Prostate gland (tissue), 2 donors: ENCODE data around the gene SPSB4.

Experiments used
- POLR2A ChIP-seq: fragments of 450-650 bp; IDR thresholded peaks from one replicate; pipeline ENCODE4 v1.6.1; 2016; ENCODE audit warnings: antibody characterized with exemption, mild to moderate bottlenecking
- TF ChIP-seq, protein P1 (sequence below), 4 experiments: fragments of 200-600 bp in 2 of 4; fragments of 450-650 bp in 2 of 4; sonication (generic) in 2 of 4; IDR thresholded peaks; 1 replicate in 3 of 4; 2 replicates in 1 of 4; pipeline ENCODE4 v1.5.1; 2016 to 2019; ENCODE audit warnings: antibody characterized with exemption in 4 of 4, mild to moderate bottlenecking in 2 of 4, moderate library complexity in 2 of 4

DNA sequence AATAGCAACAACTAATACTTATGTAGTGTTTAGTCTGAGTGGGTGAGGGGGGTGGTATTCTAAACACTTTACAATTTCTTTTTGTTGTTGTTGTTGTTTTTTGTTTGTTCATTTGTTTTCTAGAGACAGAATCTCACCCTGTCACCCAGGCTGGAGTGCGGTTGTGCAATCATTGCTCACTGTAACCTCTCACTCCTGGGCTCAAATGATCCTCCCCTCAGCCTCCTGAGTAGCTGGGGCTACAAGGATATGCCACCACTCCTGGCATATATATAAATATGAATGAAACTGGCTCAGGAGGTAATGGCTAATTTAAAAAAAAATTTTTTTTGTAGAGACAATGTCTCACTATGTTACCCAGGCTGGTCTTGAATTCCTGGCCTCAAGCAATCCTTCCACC lies 19.1 kb downstream of the SPSB4 start:
- TF ChIP-seq, protein P1, sequence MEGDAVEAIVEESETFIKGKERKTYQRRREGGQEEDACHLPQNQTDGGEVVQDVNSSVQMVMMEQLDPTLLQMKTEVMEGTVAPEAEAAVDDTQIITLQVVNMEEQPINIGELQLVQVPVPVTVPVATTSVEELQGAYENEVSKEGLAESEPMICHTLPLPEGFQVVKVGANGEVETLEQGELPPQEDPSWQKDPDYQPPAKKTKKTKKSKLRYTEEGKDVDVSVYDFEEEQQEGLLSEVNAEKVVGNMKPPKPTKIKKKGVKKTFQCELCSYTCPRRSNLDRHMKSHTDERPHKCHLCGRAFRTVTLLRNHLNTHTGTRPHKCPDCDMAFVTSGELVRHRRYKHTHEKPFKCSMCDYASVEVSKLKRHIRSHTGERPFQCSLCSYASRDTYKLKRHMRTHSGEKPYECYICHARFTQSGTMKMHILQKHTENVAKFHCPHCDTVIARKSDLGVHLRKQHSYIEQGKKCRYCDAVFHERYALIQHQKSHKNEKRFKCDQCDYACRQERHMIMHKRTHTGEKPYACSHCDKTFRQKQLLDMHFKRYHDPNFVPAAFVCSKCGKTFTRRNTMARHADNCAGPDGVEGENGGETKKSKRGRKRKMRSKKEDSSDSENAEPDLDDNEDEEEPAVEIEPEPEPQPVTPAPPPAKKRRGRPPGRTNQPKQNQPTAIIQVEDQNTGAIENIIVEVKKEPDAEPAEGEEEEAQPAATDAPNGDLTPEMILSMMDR (IDR thresholded peaks at IDR 0.05), result no peak
- TF ChIP-seq POLR2A, result no peak
